NB4 (cell line): ENCODE measurements around the gene SCMH1.

Experiments
- DNase-seq: peaks from one replicate; pipeline ENCODE4 v3.0.0; 2010; ENCODE audit warnings: low read depth
- H3K4me3 ChIP-seq: one replicate; pipeline ENCODE4 v1.5.1; 2011; ENCODE audit warnings: mild to moderate bottlenecking, low read depth, low read length, moderate library complexity
- CTCF ChIP-seq: IDR thresholded peaks from one replicate; pipeline ENCODE4 v1.5.1; 2012; ENCODE audit warnings: low read depth, low read length
- MYC ChIP-seq: IDR thresholded peaks from 2 replicates; pipeline ENCODE4 v1.6.1; 2011; ENCODE audit warnings: low read depth, low read length
- POLR2A ChIP-seq: IDR thresholded peaks from 2 replicates; pipeline ENCODE4 v1.6.1; 2011; ENCODE audit warnings: mild to moderate bottlenecking; ENCODE audit not compliant: insufficient read length; ENCODE audit errors: extremely low read depth
- TF ChIP-seq, protein P1 (sequence below): IDR thresholded peaks from 2 replicates; pipeline ENCODE4 v1.6.1; 2011; ENCODE audit warnings: low read depth, low read length

The SCMH1 gene

DNA sequence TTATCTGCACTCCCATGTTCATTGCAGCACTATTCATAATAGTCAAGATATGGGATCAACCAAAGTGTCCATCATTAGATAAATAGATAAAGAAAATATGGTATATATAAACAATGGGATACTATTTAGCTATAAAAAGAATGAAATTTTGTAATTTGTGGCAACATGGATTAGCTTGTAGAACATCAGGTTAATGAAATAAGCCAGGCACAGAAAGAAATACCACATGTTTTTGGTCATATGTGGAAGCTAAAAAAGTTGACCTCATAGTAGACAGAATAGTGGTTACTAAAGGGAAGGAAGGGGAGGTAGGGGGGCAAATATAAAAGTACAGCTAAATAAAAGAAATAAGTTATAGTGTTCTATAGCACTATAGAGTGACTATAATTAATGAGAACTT, 68.5 kb downstream of the SCMH1 start:
- TF ChIP-seq, protein P1, sequence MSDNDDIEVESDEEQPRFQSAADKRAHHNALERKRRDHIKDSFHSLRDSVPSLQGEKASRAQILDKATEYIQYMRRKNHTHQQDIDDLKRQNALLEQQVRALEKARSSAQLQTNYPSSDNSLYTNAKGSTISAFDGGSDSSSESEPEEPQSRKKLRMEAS = no peak
- TF ChIP-seq POLR2A = no peak
- no peak for TF ChIP-seq CTCF
- TF ChIP-seq MYC = no peak
- no peak for DNase-seq
- no peak overlapping the region for H3K4me3 ChIP-seq

DNA sequence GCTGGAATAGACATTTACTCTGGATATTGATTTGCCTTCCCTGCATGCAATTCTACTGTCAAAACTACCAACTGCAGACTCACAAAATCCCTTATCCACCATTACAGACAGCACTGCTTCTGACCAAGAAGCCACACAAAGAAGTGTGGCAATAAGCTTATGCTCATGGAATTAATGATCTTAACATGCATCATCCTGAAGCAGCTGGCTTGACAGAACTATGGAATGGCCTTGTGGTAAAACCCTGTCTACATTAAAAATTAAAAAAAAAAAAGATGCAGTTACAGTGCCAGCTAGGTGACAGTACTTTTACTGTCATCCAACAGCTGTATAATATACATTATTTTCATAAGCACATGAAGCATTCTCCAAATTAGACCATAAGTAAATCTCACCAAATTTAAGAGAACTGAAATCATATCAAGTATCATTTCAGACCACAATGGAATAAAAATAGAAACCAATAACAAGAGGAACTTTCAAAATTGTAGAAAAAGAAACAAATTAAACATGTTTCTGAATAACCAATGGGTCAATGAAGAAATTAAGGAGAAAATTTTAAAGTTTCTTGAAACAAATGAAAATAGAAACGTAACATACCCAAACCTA, 70.7 kb downstream of the SCMH1 start:
- no peak for DNase-seq
- TF ChIP-seq MYC = no peak
- no peak for TF ChIP-seq POLR2A
- TF ChIP-seq CTCF = no peak
- TF ChIP-seq, protein P1 = no peak

DNA sequence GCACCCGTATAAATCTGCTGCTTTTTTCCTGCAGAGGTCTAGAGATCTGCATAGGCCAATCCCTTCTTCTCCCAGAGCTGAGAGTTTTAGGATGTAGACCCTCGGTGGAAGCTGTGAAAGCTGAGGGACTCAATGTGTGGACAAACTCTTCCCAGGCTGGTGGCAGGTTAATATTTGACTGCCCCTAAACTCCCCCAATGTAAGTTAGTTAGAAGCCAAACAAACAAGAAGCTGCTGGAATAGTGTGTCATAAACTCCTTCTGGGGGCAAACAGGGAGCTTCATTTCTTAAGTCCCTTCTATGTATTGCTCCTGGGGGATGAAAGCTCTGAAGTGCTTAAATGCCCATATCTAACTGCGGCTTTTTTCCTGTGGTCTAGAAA, 72.3 kb downstream of the SCMH1 start:
- TF ChIP-seq POLR2A (no peak), CTCF (no peak), MYC (no peak)
- TF ChIP-seq, protein P1 = no peak
- H3K4me3 ChIP-seq = no peak overlapping the region
- no peak for DNase-seq

More for the DNA sequence above, 70.7 kb downstream of the SCMH1 start:
- no peak overlapping the region for H3K4me3 ChIP-seq

GRCh38 chr1:41169066-41169798, 72.9 kb downstream of the SCMH1 start:
- H3K4me3 ChIP-seq = no peak overlapping the region
- TF ChIP-seq POLR2A = no peak
- TF ChIP-seq, protein P1 = no peak
- no peak for DNase-seq

- TF ChIP-seq MYC (no peak), POLR2A (no peak), CTCF (no peak)
- TF ChIP-seq, protein P1 = no peak
These were observed 74.4 kb downstream of the SCMH1 start for GRCh38 chr1:41167667-41168066.

DNA sequence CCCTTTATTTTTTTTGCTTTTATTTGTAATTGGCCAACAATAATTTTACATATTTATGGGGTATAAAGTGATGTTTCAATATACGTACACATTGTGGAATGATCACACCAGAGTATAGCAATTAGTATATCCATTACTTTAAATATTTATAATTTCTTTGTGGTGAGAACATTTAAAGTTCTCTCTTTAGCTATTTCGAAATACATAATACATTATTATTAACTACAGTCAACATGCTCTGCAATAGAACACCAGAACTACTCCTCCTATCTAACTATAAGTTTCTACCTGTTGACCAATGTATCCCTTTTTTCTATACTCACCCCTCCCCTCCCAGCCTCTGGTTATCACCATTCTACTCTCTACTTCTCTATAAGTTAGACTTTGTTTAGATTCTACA, 77.4 kb downstream of the SCMH1 start:
- DNase-seq = no peak
- no peak overlapping the region for H3K4me3 ChIP-seq
- TF ChIP-seq POLR2A (no peak), CTCF (no peak), MYC (no peak)
- TF ChIP-seq, protein P1 = no peak

More at GRCh38 chr1:41167667-41168066, 74.4 kb downstream of the SCMH1 start:
- no peak overlapping the region for H3K4me3 ChIP-seq
- DNase-seq = no peak
